ENCODE measurements around the gene ACSF3. TPM values are rescaled to one million over a fixed set of nuclear protein-coding genes. Genes with fewer than 3 reads are reported as not detected.

Gene ACSF3
- total and polyA plus RNA-seq, 7 donors: 19.7 to 42.2 (median 28.2) TPM

GRCh38 chr16:89122322-89122851 lies 28.7 kb downstream of the ACSF3 start:
- no peaks in the 10 kb centered on the region for H3K27me3 ChIP-seq
- H3K9me3 ChIP-seq: no peaks in the 10 kb centered on the region
- intact Hi-C loops (cut with DNase I): no loop called here
- no peak for DNase-seq
- 14 to 49% methylated on average over 11 of the region's 11 CpGs for WGBS, 2 donors
- no peak overlapping the region for H3K27ac ChIP-seq
- no peaks in the 10 kb centered on the region for H3K4me1 ChIP-seq
- peaks cover 12 to 79% (median 36%) of the 10 kb centered on the region in 4 donors for H3K36me3 ChIP-seq
- TF ChIP-seq POLR2AphosphoS5 (IDR thresholded peaks at IDR 0.05): no peak
- no peak for TF ChIP-seq POLR2A (IDR thresholded peaks at IDR 0.05)
- no peak for TF ChIP-seq EP300 (IDR thresholded peaks at IDR 0.05)
- TF ChIP-seq CTCF (IDR thresholded peaks at IDR 0.05): no peak
- H3K4me3 ChIP-seq: no peak overlapping the region

GRCh38 chr16:89123001-89123830 lies 29.6 kb downstream of the ACSF3 start:
- WGBS, 2 donors: 72 to 82% methylated on average over 25 of the region's 25 CpGs
- H3K27ac ChIP-seq: no peak overlapping the region
- no peaks in the 10 kb centered on the region for H3K27me3 ChIP-seq
- TF ChIP-seq POLR2A (IDR thresholded peaks at IDR 0.05) (no peak), POLR2AphosphoS5 (IDR thresholded peaks at IDR 0.05) (no peak), CTCF (IDR thresholded peaks at IDR 0.05) (no peak), EP300 (IDR thresholded peaks at IDR 0.05) (no peak)
- DNase-seq: no peak
- H3K4me3 ChIP-seq: no peak overlapping the region
- no peaks in the 10 kb centered on the region for H3K4me1 ChIP-seq
- peaks cover 12 to 71% (median 28%) of the 10 kb centered on the region in 4 donors for H3K36me3 ChIP-seq
- intact Hi-C loops (cut with DNase I): no loop called here
- no peaks in the 10 kb centered on the region for H3K9me3 ChIP-seq

- peaks cover 12 to 66% (median 25%) of the 10 kb centered on the region in 4 donors for H3K36me3 ChIP-seq
- H3K4me3 ChIP-seq: no peak overlapping the region
These were observed 30.1 kb downstream of the ACSF3 start for GRCh38 chr16:89123831-89124100.

GRCh38 chr16:89129378-89129777 lies 35.7 kb downstream of the ACSF3 start:
- intact Hi-C loops (cut with DNase I): no loop called here
- Histone ChIP-seq H3K9me3 (no peaks in the 10 kb centered on the region), H3K4me1 (no peaks in the 10 kb centered on the region), H3K27ac (no peak overlapping the region), H3K4me3 (no peak overlapping the region), H3K36me3 (peaks cover 9 to 51% (median 27%) of the 10 kb centered on the region in 4 donors), H3K27me3 (no peaks in the 10 kb centered on the region)
- whole genome bisulfite sequencing, 2 donors: 95% methylated on average over 1 of the region's 1 CpG
- no peak for DNase-seq
- TF ChIP-seq POLR2A (IDR thresholded peaks at IDR 0.05): no peak
- TF ChIP-seq POLR2AphosphoS5 (IDR thresholded peaks at IDR 0.05): no peak

More at GRCh38 chr16:89123831-89124100, 30.1 kb downstream of the ACSF3 start:
- 95 to 97% methylated on average over 12 of the region's 12 CpGs for WGBS, 2 donors
- Histone ChIP-seq H3K27ac (no peak overlapping the region), H3K4me1 (no peaks in the 10 kb centered on the region), H3K27me3 (no peaks in the 10 kb centered on the region), H3K9me3 (no peaks in the 10 kb centered on the region)
- TF ChIP-seq CTCF (IDR thresholded peaks at IDR 0.05) (no peak), POLR2A (IDR thresholded peaks at IDR 0.05) (no peak), POLR2AphosphoS5 (IDR thresholded peaks at IDR 0.05) (no peak), EP300 (IDR thresholded peaks at IDR 0.05) (no peak)
- DNase-seq: no peak
- intact Hi-C loops (cut with DNase I): no loop called here

GRCh38 chr16:89130448-89130847 lies 36.8 kb downstream of the ACSF3 start:
- Histone ChIP-seq H3K36me3 (peaks cover 9 to 50% (median 29%) of the 10 kb centered on the region in 4 donors), H3K4me3 (no peak overlapping the region), H3K9me3 (no peaks in the 10 kb centered on the region), H3K4me1 (no peaks in the 10 kb centered on the region), H3K27ac (no peak overlapping the region), H3K27me3 (no peaks in the 10 kb centered on the region)
- WGBS, 2 donors: 95% methylated on average over 5 of the region's 5 CpGs
- intact Hi-C loops (cut with DNase I): no loop called here
- TF ChIP-seq EP300 (IDR thresholded peaks at IDR 0.05) (no peak), POLR2A (IDR thresholded peaks at IDR 0.05) (no peak), CTCF (IDR thresholded peaks at IDR 0.05) (no peak), POLR2AphosphoS5 (IDR thresholded peaks at IDR 0.05) (no peak)
- no peak for DNase-seq

Data from sigmoid colon (tissue), 7 donors.